ENCODE measurements around the gene MED17.

Gene MED17

DNA sequence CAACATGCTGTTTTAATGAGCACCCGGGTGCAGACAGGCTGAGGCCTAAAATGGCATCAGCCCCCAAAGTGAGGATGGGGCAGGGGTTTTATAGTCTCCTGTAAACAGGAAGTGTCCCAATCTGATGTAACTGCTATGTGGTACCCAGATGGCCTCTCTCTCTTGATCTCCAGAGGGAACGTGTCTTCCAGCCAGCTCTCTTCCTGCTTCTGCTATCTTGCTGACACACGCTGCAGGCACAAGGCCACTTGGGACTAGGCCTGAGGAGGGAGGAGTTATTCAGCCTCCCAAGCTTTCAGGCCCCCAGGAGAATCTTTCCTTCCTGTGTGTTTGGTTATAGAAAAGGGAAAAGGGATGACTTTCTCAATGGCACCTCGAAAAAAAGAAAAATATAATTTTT, 77.7 kb downstream of the MED17 start:
- TF ChIP-seq, protein P1, sequence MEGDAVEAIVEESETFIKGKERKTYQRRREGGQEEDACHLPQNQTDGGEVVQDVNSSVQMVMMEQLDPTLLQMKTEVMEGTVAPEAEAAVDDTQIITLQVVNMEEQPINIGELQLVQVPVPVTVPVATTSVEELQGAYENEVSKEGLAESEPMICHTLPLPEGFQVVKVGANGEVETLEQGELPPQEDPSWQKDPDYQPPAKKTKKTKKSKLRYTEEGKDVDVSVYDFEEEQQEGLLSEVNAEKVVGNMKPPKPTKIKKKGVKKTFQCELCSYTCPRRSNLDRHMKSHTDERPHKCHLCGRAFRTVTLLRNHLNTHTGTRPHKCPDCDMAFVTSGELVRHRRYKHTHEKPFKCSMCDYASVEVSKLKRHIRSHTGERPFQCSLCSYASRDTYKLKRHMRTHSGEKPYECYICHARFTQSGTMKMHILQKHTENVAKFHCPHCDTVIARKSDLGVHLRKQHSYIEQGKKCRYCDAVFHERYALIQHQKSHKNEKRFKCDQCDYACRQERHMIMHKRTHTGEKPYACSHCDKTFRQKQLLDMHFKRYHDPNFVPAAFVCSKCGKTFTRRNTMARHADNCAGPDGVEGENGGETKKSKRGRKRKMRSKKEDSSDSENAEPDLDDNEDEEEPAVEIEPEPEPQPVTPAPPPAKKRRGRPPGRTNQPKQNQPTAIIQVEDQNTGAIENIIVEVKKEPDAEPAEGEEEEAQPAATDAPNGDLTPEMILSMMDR (IDR thresholded peaks at IDR 0.05; ENCODE audit: control extremely low read depth, extremely low read depth, low read depth, missing control alignments) = no peak
- POLR2A ChIA-PET = no interaction called here
- DNase-seq (ENCODE audit: extremely low spot score) = no peak
- CTCF ChIA-PET = no interaction called here

Measured in GM10248 (cell line).